Mammary epithelial cell (primary cell): ENCODE data around the gene ZNF468.
"Not testable (repeated sequence)": the region's sequence is repeated elsewhere in the genome, so short reads cannot be mapped to it uniquely, and the experiment has no call there.

Source experiments
- CTCF ChIP-seq, 2 donors: IDR thresholded peaks in 1 of 2; conservative IDR thresholded peaks in 1 of 2; 2 replicates each; pipeline ENCODE4 v1.5.1; 2011 to 2012; ENCODE audit warnings: inconsistent platforms in 2 of 2, low read length in 2 of 2, mild to moderate bottlenecking in 2 of 2, control low read depth in 1 of 2, low read depth in 1 of 2; ENCODE audit not compliant: insufficient read depth in 1 of 2; ENCODE audit errors: extremely low read depth in 1 of 2
- EZH2 ChIP-seq: IDR thresholded peaks from 2 replicates; pipeline ENCODE4 v1.6.1; 2012; ENCODE audit warnings: low read length, inconsistent platforms, borderline replicate concordance

DNA sequence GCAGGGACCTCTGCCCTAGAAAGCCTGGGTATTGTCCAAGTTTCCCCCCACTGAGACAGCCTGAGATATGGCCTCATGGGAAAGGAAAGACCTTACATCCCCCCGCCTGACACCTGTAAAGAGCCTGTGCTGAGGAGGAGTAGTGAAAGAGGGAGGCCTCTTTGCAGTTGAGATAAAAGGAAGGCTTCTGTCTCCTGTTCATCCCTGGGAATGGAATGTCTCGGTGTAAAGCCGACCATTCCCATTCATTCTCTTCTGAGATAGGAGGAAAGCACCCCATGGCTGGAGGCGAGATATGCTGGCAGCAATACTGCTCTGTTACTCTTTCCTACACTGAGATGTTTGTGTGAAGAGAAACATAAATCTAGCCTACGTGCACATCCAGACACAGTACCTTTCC lies 10.1 kb downstream of the ZNF468 start:
- not testable (repeated sequence) for TF ChIP-seq CTCF (conservative IDR thresholded peaks at IDR 0.05 in 1 of 2, IDR thresholded peaks at IDR 0.05 in 1 of 2; ENCODE audit: extremely low read depth in 1 of 2, insufficient read depth in 1 of 2, low read depth in 1 of 2, low read length in 2 of 2); EZH2
